Measurements from ENCODE around the gene WDR91. TPM values are rescaled to one million over a fixed set of nuclear protein-coding genes. Genes with fewer than 3 reads are reported as not detected.

WDR91 gene
- total RNA-seq, 1 experiment from 2014 or later = 10.1 TPM

- Histone ChIP-seq H3K9ac (ENCODE audit: low read length) (no peak overlapping the region), H3K79me2 (ENCODE audit: insufficient read depth, low read length) (no peaks in the 10 kb centered on the region), H3K27me3 (ENCODE audit: insufficient read depth, low read length) (no peaks in the 10 kb centered on the region), H3K36me3 (ENCODE audit: control insufficient read depth in 1 of 2, insufficient read depth in 2 of 2, low read length in 2 of 2) (no peaks in the 10 kb centered on the region), H2AFZ (ENCODE audit: low read depth, low read length, poor library complexity, severe bottlenecking) (no peak overlapping the region), H3K4me3 (replicated peaks in 1 of 2; ENCODE audit: low read depth in 1 of 2, low read length in 2 of 2) (no peak overlapping the region), H4K20me1 (ENCODE audit: insufficient read depth) (no peaks in the 10 kb centered on the region), H3K9me3 (ENCODE audit: control insufficient read depth in 1 of 2, insufficient read depth in 1 of 2, low read depth in 1 of 2, low read length in 2 of 2) (peaks cover 0 to 4% of the 10 kb centered on the region in 2 experiments; a peak in 1 of 4 replicates), H3K4me2 (ENCODE audit: low read length) (no peak overlapping the region), H3K4me1 (ENCODE audit: control insufficient read depth in 1 of 2, insufficient read depth in 2 of 2, low read length in 2 of 2) (no peaks in the 10 kb centered on the region), H3K27ac (ENCODE audit: low read depth, low read length) (no peak overlapping the region), H3K9me2 (ENCODE audit: insufficient read depth) (no peaks in the 10 kb centered on the region)
- ChIA-PET RAD21 (ENCODE audit: low non-redundant PET in 1 of 2, low total read pairs in 2 of 2, uncharacterized antibody in 2 of 2, unreplicated experiment in 2 of 2) (no interaction called here), POLR2A (no interaction called here), CTCF (no interaction called here)
- ATAC-seq (no peak), DNase-seq (ENCODE audit: low read depth, low spot score) (no peak)
- intact Hi-C loops (cut with micrococcal nuclease) = no loop called here
- BruUV-seq (replicated peaks) = no TSS peak
- no peak for TF ChIP-seq JUND (IDR thresholded peaks at IDR 0.05)
- no peak for TF ChIP-seq EGR1 (IDR thresholded peaks at IDR 0.05; ENCODE audit: low read depth)
- TF ChIP-seq ZNF274 (IDR thresholded peaks at IDR 0.05; ENCODE audit: low read depth, low read length) = no peak
- no peak for TF ChIP-seq ATF3 (IDR thresholded peaks at IDR 0.05)
Measured at GRCh38 chr7:135186841-135187253, 24.5 kb downstream of the WDR91 start.

GRCh38 chr7:135186261-135186540 lies 25.1 kb downstream of the WDR91 start:
- Histone ChIP-seq H3K9ac (ENCODE audit: low read length) (no peak overlapping the region), H3K4me3 (replicated peaks in 1 of 2; ENCODE audit: low read depth in 1 of 2, low read length in 2 of 2) (no peak overlapping the region), H3K27ac (ENCODE audit: low read depth, low read length) (no peak overlapping the region), H3K4me2 (ENCODE audit: low read length) (no peak overlapping the region), H3K36me3 (ENCODE audit: control insufficient read depth in 1 of 2, insufficient read depth in 2 of 2, low read length in 2 of 2) (no peaks in the 10 kb centered on the region), H2AFZ (ENCODE audit: low read depth, low read length, poor library complexity, severe bottlenecking) (no peak overlapping the region), H3K79me2 (ENCODE audit: insufficient read depth, low read length) (no peaks in the 10 kb centered on the region), H4K20me1 (ENCODE audit: insufficient read depth) (no peaks in the 10 kb centered on the region), H3K9me3 (ENCODE audit: control insufficient read depth in 1 of 2, insufficient read depth in 1 of 2, low read depth in 1 of 2, low read length in 2 of 2) (peaks cover 0 to 4% of the 10 kb centered on the region in 2 experiments; a peak in 1 of 4 replicates), H3K27me3 (ENCODE audit: insufficient read depth, low read length) (no peaks in the 10 kb centered on the region), H3K9me2 (ENCODE audit: insufficient read depth) (no peaks in the 10 kb centered on the region), H3K4me1 (ENCODE audit: control insufficient read depth in 1 of 2, insufficient read depth in 2 of 2, low read length in 2 of 2) (no peaks in the 10 kb centered on the region)
- no peak for DNase-seq (ENCODE audit: low read depth, low spot score)
- ChIA-PET POLR2A (no interaction called here), CTCF (no interaction called here), RAD21 (ENCODE audit: low non-redundant PET in 1 of 2, low total read pairs in 2 of 2, uncharacterized antibody in 2 of 2, unreplicated experiment in 2 of 2) (no interaction called here)
- BruUV-seq (replicated peaks) = no TSS peak
- intact Hi-C loops (cut with micrococcal nuclease) = no loop called here
- no peak for ATAC-seq
- TF ChIP-seq CEBPB (IDR thresholded peaks at IDR 0.05; ENCODE audit: low read depth) (no peak), MAX (IDR thresholded peaks at IDR 0.05) (no peak), EGR1 (IDR thresholded peaks at IDR 0.05; ENCODE audit: low read depth) (no peak), SP1 (IDR thresholded peaks at IDR 0.05; ENCODE audit: low read depth) (no peak), CBX3 (IDR thresholded peaks at IDR 0.05; ENCODE audit: low read depth) (no peak), YY1 (IDR thresholded peaks at IDR 0.05; ENCODE audit: extremely low read depth, insufficient replicate concordance, low read depth, low read length) (no peak), ELF1 (IDR thresholded peaks at IDR 0.05; ENCODE audit: borderline replicate concordance, low read depth) (no peak), RAD21 (IDR thresholded peaks at IDR 0.05; ENCODE audit: low read depth) (no peak), REST (IDR thresholded peaks at IDR 0.05; ENCODE audit: low read depth) (no peak), JUND (IDR thresholded peaks at IDR 0.05) (no peak), POLR2A (IDR thresholded peaks at IDR 0.05; ENCODE audit: borderline replicate concordance, extremely low read depth, insufficient read depth, insufficient read length) (no peak), POLR2AphosphoS5 (IDR thresholded peaks at IDR 0.05; ENCODE audit: low read depth, low read length) (no peak), CTCF (IDR thresholded peaks at IDR 0.05 in 2 of 3, conservative IDR thresholded peaks at IDR 0.05 in 1 of 3; ENCODE audit: borderline replicate concordance in 1 of 3, insufficient read depth in 1 of 3, low read depth in 2 of 3, low read length in 2 of 3) (no peak)
